NCI-H1105 treated with DMSO at 0.1 percent for 48 hours (cell line): Measurements from ENCODE around the gene TMEM132A.
A peak's percentile ranks its signal among the peaks of the same experiment; 100 is the strongest.
"Not testable (repeated sequence)": the region's sequence is repeated elsewhere in the genome, so short reads cannot be mapped to it uniquely, and the experiment has no call there.

ENCODE experiments used
- DNase-seq: peaks from one replicate; lab custom pipeline; 2025; lab: John Stamatoyannopoulos, UW

Gene TMEM132A

DNA sequence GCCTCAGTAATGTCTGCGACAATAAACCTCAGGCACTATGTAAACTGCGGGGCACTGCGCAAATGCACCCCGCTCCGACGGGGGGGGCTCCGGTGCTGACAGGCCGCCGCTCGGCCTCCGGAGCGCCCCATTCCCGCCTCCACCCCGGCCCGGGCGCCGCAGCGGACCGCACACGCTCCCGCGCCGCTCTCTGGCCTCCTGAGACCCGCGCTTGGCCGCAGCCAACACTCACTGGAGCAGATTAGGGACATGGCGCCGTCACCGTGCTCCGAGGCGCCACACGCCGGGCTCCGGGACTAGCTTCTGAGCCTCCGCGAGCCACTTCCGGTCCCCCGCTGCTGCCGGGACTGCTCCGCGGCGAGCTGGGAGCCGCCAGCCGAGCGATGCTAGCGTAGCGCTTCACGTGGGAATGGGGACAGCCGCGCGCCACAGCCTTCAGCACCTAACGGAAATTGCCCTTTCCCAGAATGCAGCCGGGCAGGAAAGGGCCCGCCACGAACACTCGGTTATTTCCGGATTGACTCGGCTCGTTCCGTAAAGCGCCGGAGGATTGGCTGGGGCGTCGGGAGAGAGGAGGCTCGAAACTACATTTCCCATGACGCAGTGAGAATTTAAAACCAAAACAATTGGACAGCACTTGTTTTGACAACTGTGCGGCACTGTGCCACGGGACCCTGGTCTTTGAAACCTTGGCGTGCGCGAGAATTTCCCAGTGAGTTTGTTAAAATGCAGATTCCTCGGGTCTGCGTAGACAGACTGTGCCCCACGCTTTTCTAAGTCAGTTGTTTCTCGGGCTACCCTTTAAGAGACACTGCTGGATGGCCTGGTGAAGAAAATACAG, 17.9 kb upstream of the TMEM132A start, which contains the start of gene PRPF19:
Gene PRPF19, minus strand, starts transcription at position 454 of the 841 bp plus-strand sequence. Its CDS starts 203 bp downstream, at position 251.
- peak; percentile 93 for DNase-seq

GRCh38 chr11:60908803-60909202, 15.5 kb upstream of the TMEM132A start:
- no peak for DNase-seq

GRCh38 chr11:60909680-60910280, 14.5 kb upstream of the TMEM132A start:
- not testable (repeated sequence) for DNase-seq

GRCh38 chr11:60910281-60910687, 14.0 kb upstream of the TMEM132A start:
- DNase-seq = no peak

DNA sequence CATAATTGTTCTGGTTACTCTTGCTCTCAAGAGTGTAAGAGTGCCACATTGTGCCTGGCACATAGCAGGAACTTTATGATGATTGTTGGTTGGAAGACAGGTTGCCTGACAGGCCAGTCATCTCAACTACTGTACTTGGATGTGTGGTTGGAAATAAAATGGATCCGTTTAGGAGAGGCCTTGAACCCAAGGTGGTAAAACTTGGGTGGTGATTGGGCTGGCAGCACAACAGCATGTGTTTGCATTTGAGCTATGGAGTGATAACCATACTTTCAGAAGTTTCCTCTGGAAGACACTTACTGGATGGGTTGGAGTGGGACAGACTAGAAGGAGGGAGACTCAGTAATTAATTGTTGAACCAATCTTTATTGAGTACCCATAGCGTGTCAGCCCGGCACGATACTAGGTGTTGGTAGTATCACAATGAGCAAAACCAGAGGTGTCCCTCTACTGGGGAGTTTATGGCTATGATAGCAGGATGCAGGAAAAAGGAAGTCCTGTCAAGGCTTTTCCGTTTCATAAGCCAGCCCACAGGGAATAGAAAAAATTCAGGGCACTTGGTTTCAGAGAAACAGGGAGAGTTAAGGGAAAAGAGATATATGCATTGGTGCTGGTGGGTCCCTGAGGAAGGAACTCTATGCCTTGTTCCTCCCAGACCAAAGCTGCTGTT, 13.4 kb upstream of the TMEM132A start:
- DNase-seq = no peak

- no peak for DNase-seq
These were observed 11.9 kb upstream of the TMEM132A start for GRCh38 chr11:60912223-60912850.

DNA sequence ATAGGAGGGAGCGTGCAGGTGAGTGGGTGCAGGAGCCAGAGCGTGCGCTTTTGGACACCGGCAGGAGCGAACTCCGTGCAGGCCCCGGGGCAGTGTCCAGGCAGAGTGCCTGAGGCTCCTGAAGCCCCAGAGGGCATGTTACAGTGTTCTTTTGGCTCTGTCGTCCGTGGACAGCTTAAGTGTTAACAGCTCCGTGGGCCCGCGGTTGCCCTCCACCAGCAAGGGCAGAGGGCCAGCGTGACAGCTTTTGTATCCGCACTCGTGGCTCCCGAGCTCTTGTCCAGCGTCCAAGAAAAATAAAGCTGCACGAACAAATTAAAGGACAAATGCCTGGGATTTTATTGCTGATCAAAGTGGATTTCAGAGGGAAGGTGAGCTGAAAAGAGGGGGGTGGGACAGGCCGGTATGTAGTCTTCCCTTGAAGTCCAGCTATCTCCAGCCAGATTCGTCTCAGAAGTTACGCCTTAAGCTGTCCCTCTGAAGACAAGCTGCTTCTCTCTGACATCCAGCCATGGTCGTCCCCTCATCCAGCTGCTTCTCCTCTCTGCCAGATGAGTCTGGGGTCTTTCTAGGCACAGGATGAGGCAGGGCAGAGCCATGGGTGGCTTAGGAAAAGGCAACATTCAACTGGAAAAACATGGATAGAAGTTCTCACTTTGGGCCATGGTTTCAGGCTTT, 11.3 kb upstream of the TMEM132A start:
- no peak for DNase-seq

DNA sequence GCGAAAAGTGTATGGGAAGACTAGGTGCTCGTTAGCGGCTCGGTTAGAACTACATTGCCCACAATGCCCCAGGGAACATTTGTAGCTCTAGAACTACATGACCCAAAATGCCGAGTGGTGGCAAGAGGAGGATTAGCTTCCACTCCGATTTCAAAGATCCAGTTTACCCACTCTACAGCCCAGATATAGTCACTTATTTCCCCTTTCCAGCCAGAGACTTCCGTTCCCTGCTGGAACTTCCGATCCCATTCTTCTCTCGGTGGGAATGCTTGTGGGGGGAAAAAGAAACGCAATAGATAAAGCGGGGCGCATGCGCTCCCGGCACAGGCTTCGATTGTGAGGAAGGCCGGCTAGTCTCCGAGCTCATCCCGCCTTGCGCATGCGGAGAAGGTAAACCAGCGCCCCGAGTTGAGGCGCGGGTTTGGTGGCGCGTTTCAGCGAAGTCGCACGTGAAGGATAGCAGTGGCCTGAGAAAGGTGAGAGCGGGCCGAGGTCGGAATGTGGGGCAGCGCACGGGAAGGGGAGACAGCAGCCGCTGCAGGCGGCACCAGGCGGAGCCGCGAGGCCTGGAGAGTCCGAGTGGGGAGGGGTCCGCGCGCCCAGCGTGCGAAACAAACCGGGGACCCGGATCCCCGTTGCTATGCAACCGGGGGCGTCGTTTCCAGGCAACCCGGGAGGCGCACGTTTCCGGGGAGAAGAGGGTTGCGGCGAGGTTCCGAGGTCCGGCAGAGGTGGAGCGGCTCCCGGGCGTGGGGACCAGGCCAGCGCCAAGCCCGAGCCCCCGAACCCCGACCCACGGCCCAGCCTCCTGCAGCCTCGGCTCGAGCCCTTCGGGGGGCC, 10.2 kb upstream of the TMEM132A start, which contains the start of gene TMEM109:
Gene TMEM109, plus strand, starts transcription at position 366 of the 840 bp plus-strand sequence. CDS start 5,536 bp downstream, outside the sequence.
- peak; percentile 95 for DNase-seq

DNA sequence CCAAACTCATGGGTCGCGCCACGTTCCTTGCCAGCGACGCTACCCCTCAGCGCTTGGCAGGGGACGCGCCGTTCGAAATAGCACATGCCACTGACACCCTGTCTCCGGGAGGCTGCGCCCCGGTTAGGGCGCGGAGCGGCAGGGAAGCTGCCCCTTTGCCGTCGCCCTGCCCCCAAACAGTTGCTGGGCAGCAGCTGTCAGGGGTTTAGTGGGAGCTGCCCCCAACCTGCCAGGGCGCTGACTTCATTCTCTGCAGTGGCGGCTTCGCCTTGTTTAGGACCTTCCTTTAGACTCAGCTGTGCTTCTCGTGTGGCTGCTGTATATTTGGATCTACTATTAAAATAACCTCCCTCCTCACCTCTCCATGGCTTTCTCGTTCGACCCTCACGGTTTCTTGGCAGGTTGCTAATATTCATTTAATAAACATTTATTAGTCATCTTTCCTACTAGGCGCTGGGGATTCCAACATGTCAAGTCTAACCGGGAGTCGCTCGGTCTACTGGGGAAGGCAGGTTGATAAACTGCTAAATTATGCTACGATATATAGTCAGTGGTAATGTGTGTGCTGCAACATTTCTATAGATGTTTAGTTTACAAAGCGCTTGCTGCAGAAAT, 9.5 kb upstream of the TMEM132A start:
- peak; percentile 50 for DNase-seq

DNA sequence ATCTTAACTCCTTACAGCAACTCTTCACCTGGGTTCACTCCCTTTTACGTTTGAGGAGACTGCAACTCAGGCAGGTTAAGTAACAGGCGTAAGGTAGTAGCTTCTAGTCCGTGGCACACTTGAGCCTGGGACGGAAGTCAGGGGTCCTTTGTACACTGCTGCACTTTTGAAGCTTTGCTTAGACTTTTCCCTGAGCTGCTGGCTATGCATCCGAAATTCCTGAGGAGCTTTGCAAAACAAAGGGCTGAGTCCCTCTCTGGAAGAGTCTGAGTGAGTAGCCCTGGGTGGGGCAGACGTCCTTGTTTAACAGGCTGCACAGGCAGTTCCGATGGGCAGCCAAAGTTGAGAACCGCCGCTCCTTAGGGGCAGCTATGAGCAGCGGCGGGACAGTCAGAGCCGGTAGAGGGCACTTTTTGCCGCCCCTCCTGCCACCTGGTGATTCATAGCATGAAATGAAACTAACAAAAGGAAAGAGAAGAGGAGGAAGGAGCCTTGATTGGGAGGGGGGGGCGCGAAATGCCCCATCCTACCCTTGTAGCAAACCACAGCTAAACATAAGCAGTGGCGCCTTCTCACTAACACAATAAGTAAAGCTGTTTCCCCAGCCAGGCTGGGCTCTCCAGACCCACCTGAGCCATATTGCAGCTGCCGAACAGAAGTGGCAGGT, 8.9 kb upstream of the TMEM132A start:
- DNase-seq = no peak

DNA sequence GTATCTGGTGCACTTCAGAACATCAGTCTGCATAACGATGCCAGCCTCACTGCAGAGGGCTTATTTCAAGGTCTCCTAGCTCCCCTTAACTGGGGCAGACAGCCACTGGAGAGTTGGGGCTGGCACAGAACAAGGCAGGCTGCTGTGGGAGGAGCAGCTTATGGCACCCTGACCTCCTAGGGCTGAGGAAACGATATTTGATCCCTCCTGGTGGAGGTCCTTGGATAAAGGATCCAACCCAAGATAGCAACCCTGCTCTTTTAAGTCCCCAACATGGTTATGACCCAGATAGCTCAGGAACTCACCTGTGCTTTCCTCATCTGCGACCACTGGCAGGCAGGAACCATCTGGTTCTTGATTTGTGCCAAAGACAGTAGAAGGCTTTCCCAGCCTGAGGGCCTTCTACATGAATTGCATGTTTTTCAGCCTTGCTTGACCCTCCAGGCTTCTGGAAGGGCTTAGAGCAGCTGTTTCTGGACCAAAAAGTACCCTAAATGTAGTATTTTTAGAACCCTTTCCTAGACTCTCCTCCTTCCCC, 7.5 kb upstream of the TMEM132A start:
- no peak for DNase-seq

GRCh38 chr11:60917267-60917666, 7.0 kb upstream of the TMEM132A start:
- DNase-seq = no peak

GRCh38 chr11:60918251-60918938, 5.9 kb upstream of the TMEM132A start:
- DNase-seq = no peak

DNA sequence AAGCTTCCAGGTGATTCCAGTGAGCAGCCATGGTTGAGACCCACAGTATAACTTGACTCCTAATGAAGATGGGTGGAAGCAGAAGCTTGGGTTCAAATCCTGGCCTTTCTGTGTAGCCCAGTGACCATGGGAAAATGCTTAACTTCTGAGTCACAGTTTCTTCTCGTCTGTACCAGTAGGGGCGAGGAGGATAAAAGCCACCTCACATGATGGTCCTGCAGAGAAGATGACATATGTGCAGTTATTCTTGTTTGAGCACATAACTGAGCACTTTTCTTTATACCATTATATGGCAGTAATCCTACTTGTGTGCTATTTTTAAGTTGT, 5.4 kb upstream of the TMEM132A start:
- DNase-seq = no peak

- DNase-seq = no peak
These were observed 4.9 kb upstream of the TMEM132A start for GRCh38 chr11:60919320-60919719.

GRCh38 chr11:60919956-60920355, 4.3 kb upstream of the TMEM132A start:
- no peak for DNase-seq

DNA sequence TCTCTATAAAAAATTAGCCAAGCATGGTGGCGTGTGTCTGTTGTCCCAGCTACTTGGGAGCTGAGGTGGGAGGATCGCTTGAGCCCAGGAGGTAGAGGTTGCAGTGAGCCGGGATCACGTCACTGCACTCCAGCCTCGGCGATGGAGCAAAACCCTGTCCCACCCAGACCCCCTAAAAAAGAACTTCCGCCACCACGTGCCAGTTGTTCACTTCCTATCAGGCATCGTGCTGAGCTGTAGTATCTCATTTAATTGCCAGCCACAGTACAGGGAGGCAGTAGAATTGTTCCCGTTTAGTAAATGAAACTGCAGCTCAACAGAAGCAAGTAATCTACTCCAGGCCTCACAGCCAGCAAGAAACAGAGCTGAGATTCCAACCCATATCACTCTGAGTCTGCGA, 3.0 kb upstream of the TMEM132A start:
- DNase-seq = no peak

- no peak for DNase-seq
These were observed 2.4 kb upstream of the TMEM132A start for GRCh38 chr11:60921777-60922335.

DNA sequence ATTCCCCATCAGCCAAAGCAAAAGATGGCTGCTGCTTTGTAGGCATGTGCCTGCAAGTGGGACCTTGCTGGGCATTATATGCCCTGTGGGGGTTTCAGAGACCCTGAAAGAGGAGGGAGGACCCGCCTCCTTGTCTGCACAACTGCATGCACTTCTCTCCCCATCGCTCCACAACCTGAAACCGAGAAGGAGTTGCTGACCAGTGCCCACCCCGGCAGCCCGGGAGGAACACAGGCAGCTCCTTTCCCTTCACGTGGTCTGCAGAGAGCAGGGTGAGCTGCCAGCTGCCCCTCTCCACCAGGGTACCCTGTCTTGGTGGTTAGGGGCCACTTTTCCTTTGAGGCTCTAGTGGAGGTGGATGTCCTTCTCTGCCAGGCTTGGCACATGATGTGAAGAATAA, 1.4 kb upstream of the TMEM132A start:
- DNase-seq = no peak
